Breast epithelium (tissue), 4 donors: ENCODE results near the gene FABP3. TPM values are rescaled to one million over a fixed set of nuclear protein-coding genes. Genes with fewer than 3 reads are reported as not detected.

Experiments
- DNase-seq, 2 donors: peaks; one replicate each; pipeline ENCODE4 v3.0.0-alpha.2; 2019; ENCODE audit warnings: low spot score in 2 of 2
- H3K27ac ChIP-seq, 2 donors: fragments of 200-600 bp; sonication (generic) in 1 of 2; one replicate each; pipeline ENCODE4 v1.5.1; 2016 to 2019; ENCODE audit warnings: mild to moderate bottlenecking in 1 of 2
- H3K27me3 ChIP-seq, 2 donors: fragments of 200-600 bp; sonication (generic) in 1 of 2; one replicate each; pipeline versions ENCODE4 v1.5.1 to v1.6.0; 2017 to 2019; ENCODE audit warnings: control low read depth in 1 of 2, mild to moderate bottlenecking in 1 of 2
- H3K36me3 ChIP-seq: fragments of 200-600 bp; one replicate; pipeline ENCODE4 v1.5.1; 2019
- H3K4me1 ChIP-seq, 2 donors: fragments of 200-600 bp; sonication (generic); one replicate each; pipeline ENCODE4 v1.5.1; 2016 to 2019; ENCODE audit warnings: control low read depth in 1 of 2
- H3K4me3 ChIP-seq, 3 donors: fragments of 200-600 bp; sonication (generic); 1 replicate in 2 of 3; 2 replicates in 1 of 3; pipeline ENCODE4 v1.5.1; 2016 to 2019; ENCODE audit warnings: mild to moderate bottlenecking in 3 of 3, moderate library complexity in 2 of 3
- H3K9me3 ChIP-seq, 2 donors: fragments of 200-600 bp; sonication (generic) in 1 of 2; one replicate each; pipeline ENCODE4 v1.5.1; 2016 to 2019; ENCODE audit warnings: control low read depth in 1 of 2
- POLR2A ChIP-seq: fragments of 450-650 bp; IDR thresholded peaks from one replicate; pipeline ENCODE4 v1.6.1; 2016; ENCODE audit warnings: antibody characterized with exemption, mild to moderate bottlenecking, moderate library complexity
- POLR2AphosphoS5 ChIP-seq, 3 donors: sonication (generic); formaldehyde crosslinking; IDR thresholded peaks; one replicate each; pipeline ENCODE4 v1.6.1; 2017; ENCODE audit warnings: antibody characterized with exemption in 3 of 3
- intact Hi-C: fragments of 100-400 bp; cut with DNase I; formaldehyde crosslinking; loops from one replicate; pipeline ENCODE4 v1.15.1; 2023; ENCODE audit warnings: low total_unique reads
- total RNA-seq, 3 donors: library from RNA; depleted of rRNA; stranded (reverse); fragments of >200 nt; gene quantifications; one replicate each; pipeline ENCODE4 v1.1.0, GENCODE V29; 2016
- TF ChIP-seq, protein P1 (sequence below), 3 donors: fragments of 450-650 bp; IDR thresholded peaks; one replicate each; pipeline ENCODE4 v1.5.1; 2016 to 2017; ENCODE audit warnings: antibody characterized with exemption in 3 of 3, mild to moderate bottlenecking in 3 of 3, moderate library complexity in 3 of 3

Gene FABP3
- total RNA-seq, 3 donors from 2014 or later: 7.9 to 15.5 (median 15.0) TPM

DNA sequence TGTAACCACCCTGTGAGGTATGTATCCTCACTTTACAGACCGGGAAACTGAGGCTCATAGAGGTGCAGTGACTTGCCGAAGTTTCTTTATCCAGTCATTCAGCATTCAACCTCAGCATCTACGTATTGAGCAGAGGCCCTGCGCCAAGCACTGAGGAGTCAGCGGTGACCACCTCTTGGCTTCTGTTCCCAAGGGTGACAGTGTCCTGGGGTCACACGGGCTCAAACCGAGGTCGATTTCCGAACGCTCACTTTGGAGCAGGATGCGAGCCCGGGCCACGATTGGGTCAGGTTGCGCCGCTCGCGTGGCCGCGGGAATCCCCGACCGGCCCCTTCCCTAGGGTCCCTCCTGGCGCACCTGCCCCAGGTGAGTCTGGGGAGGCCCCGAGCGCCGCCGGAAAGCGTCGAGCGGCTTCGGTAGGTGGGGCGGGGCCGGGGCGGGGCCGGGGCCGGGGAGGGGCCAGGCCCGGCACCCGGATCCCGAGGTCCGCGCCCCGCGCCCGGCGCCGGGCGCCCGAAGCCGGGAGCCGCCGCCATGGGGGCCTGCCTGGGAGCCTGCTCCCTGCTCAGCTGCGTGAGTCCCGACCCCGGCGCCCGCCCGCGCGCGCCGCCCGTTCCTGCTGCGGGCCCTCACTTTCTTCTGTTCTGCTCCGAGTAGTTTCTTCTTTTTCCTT, 40.0 kb upstream of the FABP3 start, which contains the start of gene SERINC2:
Gene SERINC2 (plus strand): TSS at position 482 of the 673 bp plus-strand sequence. CDS start 53 bp downstream, at position 535.
- Histone ChIP-seq H3K9me3 (no peaks in the 10 kb centered on the region), H3K27ac (peak within 1 kb of the TSS; percentile 91 to 95), H3K4me3 (peak within 1 kb of the TSS; percentile 71 to 80 (median 79)), H3K36me3 (no peaks in the 10 kb centered on the region), H3K27me3 (no peaks in the 10 kb centered on the region), H3K4me1 (peaks cover 0 to 13% of the 10 kb centered on the region in 2 donors)
- intact Hi-C loops: no loop called here
- no peak for DNase-seq
- no peak for TF ChIP-seq POLR2AphosphoS5 (IDR thresholded peaks at IDR 0.05)
- TF ChIP-seq POLR2A: no peak

DNA sequence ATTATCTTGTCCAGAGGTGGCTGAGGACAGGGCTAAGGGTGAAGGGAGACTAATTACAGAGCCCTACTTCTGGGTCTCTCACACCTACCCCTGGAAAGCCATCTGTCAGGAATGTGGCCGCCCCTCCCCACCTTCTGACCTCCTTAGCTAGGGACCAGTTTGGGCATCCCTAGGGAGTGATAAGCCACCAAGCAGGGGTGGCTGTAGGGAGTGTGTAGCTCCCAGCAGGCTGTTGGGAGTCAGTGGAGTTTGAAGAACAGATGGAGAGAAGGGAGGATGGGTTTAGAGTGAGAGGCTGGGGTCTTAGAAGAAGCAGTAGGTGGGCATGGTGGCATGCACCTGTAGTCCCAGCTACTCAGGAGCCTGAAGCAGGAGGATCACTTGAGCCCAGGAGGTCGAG, 39.3 kb upstream of the FABP3 start:
- TF ChIP-seq POLR2A: no peak
- no peak for TF ChIP-seq POLR2AphosphoS5 (IDR thresholded peaks at IDR 0.05)
- TF ChIP-seq, protein P1, sequence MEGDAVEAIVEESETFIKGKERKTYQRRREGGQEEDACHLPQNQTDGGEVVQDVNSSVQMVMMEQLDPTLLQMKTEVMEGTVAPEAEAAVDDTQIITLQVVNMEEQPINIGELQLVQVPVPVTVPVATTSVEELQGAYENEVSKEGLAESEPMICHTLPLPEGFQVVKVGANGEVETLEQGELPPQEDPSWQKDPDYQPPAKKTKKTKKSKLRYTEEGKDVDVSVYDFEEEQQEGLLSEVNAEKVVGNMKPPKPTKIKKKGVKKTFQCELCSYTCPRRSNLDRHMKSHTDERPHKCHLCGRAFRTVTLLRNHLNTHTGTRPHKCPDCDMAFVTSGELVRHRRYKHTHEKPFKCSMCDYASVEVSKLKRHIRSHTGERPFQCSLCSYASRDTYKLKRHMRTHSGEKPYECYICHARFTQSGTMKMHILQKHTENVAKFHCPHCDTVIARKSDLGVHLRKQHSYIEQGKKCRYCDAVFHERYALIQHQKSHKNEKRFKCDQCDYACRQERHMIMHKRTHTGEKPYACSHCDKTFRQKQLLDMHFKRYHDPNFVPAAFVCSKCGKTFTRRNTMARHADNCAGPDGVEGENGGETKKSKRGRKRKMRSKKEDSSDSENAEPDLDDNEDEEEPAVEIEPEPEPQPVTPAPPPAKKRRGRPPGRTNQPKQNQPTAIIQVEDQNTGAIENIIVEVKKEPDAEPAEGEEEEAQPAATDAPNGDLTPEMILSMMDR (IDR thresholded peaks at IDR 0.05): no peak
- peak overlapping the region in 1 of 2 donors; percentile 95 for H3K27ac ChIP-seq
- H3K4me3 ChIP-seq: no peak overlapping the region
- no peaks in the 10 kb centered on the region for H3K36me3 ChIP-seq
- peaks cover 0 to 13% of the 10 kb centered on the region in 2 donors for H3K4me1 ChIP-seq
- H3K9me3 ChIP-seq: no peaks in the 10 kb centered on the region
- intact Hi-C loops: no loop called here
- DNase-seq: no peak
- no peaks in the 10 kb centered on the region for H3K27me3 ChIP-seq

DNA sequence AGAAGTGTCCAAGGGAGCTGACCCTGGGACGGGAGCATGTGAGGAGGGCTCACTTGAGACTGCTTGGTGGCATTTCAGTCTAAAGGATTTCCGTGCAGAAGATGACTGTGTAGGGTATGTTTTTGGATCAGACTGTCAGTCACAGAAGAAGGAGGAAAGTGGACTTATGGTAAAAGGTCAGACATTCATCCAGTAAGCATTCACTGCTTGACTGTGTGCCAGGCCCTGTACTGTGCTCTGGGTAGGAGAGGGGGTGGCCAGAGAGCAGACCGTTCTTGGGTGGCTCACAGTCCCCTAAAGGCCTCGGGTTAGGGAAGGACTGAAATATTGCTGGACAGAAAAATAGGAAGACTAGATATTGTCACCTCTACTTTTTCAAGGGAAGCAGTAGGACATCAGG, 38.0 kb upstream of the FABP3 start:
- Histone ChIP-seq H3K4me3 (no peak overlapping the region), H3K27me3 (no peaks in the 10 kb centered on the region), H3K27ac (no peak overlapping the region), H3K36me3 (no peaks in the 10 kb centered on the region), H3K9me3 (no peaks in the 10 kb centered on the region), H3K4me1 (peaks cover 0 to 4% of the 10 kb centered on the region in 2 donors)
- intact Hi-C loops: no loop called here
- no peak for DNase-seq
- TF ChIP-seq POLR2A: no peak
- TF ChIP-seq, protein P1 (IDR thresholded peaks at IDR 0.05): no peak
- no peak for TF ChIP-seq POLR2AphosphoS5 (IDR thresholded peaks at IDR 0.05)

DNA sequence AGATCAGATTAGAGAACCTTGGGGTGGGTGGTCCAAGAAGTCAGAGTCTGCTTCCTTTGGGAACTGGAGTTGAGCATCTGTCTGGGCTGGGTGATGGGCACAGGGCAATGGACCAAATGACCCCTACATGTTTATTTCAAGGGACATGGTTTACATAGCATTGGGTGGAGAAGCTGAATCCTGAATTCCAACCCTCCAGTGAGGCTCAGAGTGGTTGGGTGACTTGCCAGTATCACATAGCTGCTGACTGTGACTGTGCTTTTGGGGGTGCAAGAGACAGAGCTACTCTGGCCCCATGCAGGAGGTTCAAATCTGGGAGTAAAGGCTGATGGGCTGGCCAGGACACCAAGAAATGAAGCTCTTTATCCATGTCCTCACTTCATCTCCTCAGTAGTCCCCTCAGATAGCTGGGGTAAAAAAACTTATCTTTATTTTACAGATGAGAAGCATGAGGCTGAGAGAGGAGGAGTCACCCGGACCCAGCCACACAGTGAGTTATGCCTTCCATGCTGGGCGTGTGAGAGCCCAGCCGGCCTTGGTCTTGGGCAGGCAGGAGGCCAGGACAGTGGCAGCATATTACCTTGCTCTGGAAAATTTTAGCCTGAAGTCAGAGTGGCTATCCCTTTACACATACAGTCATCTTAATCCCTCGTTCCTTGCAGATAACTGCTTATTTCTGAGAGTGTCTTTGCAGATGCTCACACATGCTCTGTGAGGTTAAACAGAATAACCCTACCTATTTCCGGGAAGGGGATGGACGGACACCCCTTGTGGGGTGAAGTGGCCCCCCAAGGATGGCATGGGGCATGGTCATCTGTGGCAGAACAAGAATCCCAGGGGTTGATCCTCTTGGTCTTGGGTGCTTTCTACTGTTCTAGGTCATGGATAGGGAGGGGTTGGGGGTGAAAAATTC, 37.3 kb upstream of the FABP3 start:
- Histone ChIP-seq H3K27me3 (no peaks in the 10 kb centered on the region), H3K36me3 (no peaks in the 10 kb centered on the region), H3K9me3 (no peaks in the 10 kb centered on the region), H3K4me3 (no peak overlapping the region), H3K27ac (no peak overlapping the region), H3K4me1 (no peaks in the 10 kb centered on the region)
- no peak for DNase-seq
- intact Hi-C loops: no loop called here
- TF ChIP-seq POLR2A (no peak), POLR2AphosphoS5 (IDR thresholded peaks at IDR 0.05) (no peak)
- TF ChIP-seq, protein P1 (IDR thresholded peaks at IDR 0.05): no peak

DNA sequence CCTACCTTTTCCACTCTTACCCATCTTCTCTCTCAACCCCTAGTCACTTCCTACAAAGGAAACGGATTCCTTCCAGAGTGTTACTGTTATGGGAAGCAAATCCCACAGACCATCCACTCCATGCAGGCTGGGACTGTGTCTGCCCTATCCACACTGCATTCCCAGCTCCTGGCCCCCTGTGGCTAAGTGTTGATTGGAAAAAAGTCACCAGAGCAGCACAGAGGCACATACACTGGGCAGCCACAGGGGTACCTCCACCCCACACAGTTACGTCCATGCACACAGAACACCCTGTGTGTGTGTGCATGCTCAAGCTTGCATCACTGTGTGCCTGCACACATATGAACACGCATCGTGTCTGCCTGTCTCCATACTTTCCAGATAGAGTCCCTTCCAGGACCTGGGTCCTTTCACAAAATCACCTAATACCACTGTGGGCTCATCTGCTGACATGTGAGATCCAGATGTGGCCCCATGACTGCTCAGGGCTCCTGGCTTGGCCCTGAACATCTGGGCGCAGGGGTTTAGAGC, 36.0 kb upstream of the FABP3 start:
- Histone ChIP-seq H3K27me3 (no peaks in the 10 kb centered on the region), H3K9me3 (no peaks in the 10 kb centered on the region), H3K27ac (no peak overlapping the region), H3K4me3 (no peak overlapping the region), H3K36me3 (no peaks in the 10 kb centered on the region), H3K4me1 (no peaks in the 10 kb centered on the region)
- intact Hi-C loops: no loop called here
- no peak for DNase-seq
- TF ChIP-seq POLR2AphosphoS5 (IDR thresholded peaks at IDR 0.05) (no peak), POLR2A (no peak)
- TF ChIP-seq, protein P1 (IDR thresholded peaks at IDR 0.05): no peak
